ENCODE measurements around the gene MTAP.

DNA sequence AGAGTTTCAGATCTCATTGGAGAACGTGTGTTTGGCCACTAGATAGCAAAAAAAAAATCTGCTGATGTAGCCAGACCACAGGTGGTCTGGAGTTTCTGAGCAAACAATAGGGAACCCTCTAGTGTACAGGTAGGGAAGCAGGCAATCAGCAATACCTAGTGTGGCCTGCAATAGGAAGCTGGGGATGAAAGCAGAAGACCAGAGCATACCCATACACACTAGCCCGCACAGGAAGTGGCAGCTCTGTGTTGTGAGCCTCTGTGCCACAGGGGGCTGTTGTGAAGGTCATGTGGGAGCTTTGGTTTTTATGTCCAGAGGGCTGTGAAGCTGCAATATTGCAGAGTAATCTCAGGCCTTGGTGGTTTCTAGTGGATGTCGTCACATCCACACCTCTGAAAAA, 81.2 kb downstream of the MTAP start:
- TF ChIP-seq, protein P1, sequence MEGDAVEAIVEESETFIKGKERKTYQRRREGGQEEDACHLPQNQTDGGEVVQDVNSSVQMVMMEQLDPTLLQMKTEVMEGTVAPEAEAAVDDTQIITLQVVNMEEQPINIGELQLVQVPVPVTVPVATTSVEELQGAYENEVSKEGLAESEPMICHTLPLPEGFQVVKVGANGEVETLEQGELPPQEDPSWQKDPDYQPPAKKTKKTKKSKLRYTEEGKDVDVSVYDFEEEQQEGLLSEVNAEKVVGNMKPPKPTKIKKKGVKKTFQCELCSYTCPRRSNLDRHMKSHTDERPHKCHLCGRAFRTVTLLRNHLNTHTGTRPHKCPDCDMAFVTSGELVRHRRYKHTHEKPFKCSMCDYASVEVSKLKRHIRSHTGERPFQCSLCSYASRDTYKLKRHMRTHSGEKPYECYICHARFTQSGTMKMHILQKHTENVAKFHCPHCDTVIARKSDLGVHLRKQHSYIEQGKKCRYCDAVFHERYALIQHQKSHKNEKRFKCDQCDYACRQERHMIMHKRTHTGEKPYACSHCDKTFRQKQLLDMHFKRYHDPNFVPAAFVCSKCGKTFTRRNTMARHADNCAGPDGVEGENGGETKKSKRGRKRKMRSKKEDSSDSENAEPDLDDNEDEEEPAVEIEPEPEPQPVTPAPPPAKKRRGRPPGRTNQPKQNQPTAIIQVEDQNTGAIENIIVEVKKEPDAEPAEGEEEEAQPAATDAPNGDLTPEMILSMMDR (IDR thresholded peaks at IDR 0.05) = no peak
- no peak for TF ChIP-seq EZH2 (IDR thresholded peaks at IDR 0.05; ENCODE audit: borderline replicate concordance, insufficient read depth, low read depth, low read length, poor library complexity, severe bottlenecking)

Data from B cell (primary cell).